SK-N-SH treated with all-trans-retinoic acid at 6 μM for 48 hours (cell line): ENCODE results near the gene PIGX.

Experiments used
- ATAC-seq: fragments of 200-7000 bp; cut with Tn5 transposase; 3 replicates; pipeline ENCODE4 v1.9.1; 2020; ENCODE audit warnings: mild to moderate bottlenecking, moderate library complexity
- ARNTL ChIP-seq: fragments of 450-650 bp; formaldehyde crosslinking; IDR thresholded peaks from 2 replicates; pipeline ENCODE4 v1.5.0; 2020; ENCODE audit warnings: low read depth, mild to moderate bottlenecking, moderate library complexity, borderline replicate concordance
- CREB5 ChIP-seq: fragments of 250-450 bp; sonication (Bioruptor Pico); IDR thresholded peaks from 2 replicates; pipeline ENCODE4 v1.5.1; 2020; ENCODE audit warnings: low read depth, mild to moderate bottlenecking, moderate library complexity
- CSDC2 ChIP-seq: fragments of 250-450 bp; sonication (Bioruptor Pico); IDR thresholded peaks from 2 replicates; pipeline ENCODE4 v1.5.0; 2020; ENCODE audit warnings: mild to moderate bottlenecking, moderate library complexity
- CSRNP3 ChIP-seq: fragments of 250-450 bp; sonication (Bioruptor Pico); IDR thresholded peaks from 2 replicates; pipeline ENCODE4 v1.5.1; 2021; ENCODE audit warnings: mild to moderate bottlenecking, moderate library complexity
- ESRRG ChIP-seq: fragments of 250-450 bp; sonication (Bioruptor Pico); IDR thresholded peaks from 2 replicates; pipeline ENCODE4 v1.6.1; 2021; ENCODE audit warnings: mild to moderate bottlenecking
- ISL1 ChIP-seq: fragments of 250-450 bp; sonication (Bioruptor Pico); IDR thresholded peaks from 2 replicates; pipeline ENCODE4 v2.1.2; 2022; ENCODE audit warnings: mild to moderate bottlenecking, moderate library complexity
- OSR1 ChIP-seq: fragments of 250-450 bp; sonication (Bioruptor Pico); IDR thresholded peaks from 2 replicates; pipeline ENCODE4 v1.8.0; 2022; ENCODE audit warnings: moderate library complexity, mild to moderate bottlenecking, inconsistent platforms
- PATZ1 ChIP-seq: fragments of 250-450 bp; sonication (Bioruptor Pico); IDR thresholded peaks from 2 replicates; pipeline ENCODE4 v1.8.0; 2020; ENCODE audit warnings: mild to moderate bottlenecking, moderate library complexity, borderline replicate concordance
- POU6F1 ChIP-seq: fragments of 250-450 bp; sonication (Bioruptor Pico); IDR thresholded peaks from 2 replicates; pipeline ENCODE4 v1.8.0; 2021; ENCODE audit warnings: low read depth, mild to moderate bottlenecking, moderate library complexity, borderline replicate concordance
- PPARA ChIP-seq: fragments of 250-450 bp; sonication (Bioruptor Pico); IDR thresholded peaks from 2 replicates; pipeline ENCODE4 v1.5.0; 2020; ENCODE audit warnings: mild to moderate bottlenecking, borderline replicate concordance
- RARB ChIP-seq: fragments of 250-450 bp; sonication (Bioruptor Pico); IDR thresholded peaks from 2 replicates; pipeline ENCODE4 v1.8.0; 2021; ENCODE audit warnings: mild to moderate bottlenecking, moderate library complexity
- SNAI2 ChIP-seq: fragments of 250-450 bp; sonication (Bioruptor Pico); IDR thresholded peaks from 2 replicates; pipeline ENCODE4 v1.5.0; 2020; ENCODE audit warnings: mild to moderate bottlenecking, moderate library complexity
- TCF4 ChIP-seq: fragments of 250-450 bp; sonication (Bioruptor Pico); IDR thresholded peaks from 2 replicates; pipeline ENCODE4 v1.8.0; 2021; ENCODE audit warnings: mild to moderate bottlenecking, moderate library complexity, borderline replicate concordance
- TOX ChIP-seq: fragments of 250-450 bp; sonication (Bioruptor Pico); IDR thresholded peaks from 2 replicates; pipeline ENCODE4 v1.8.0; 2021; ENCODE audit warnings: mild to moderate bottlenecking, moderate library complexity, borderline replicate concordance
- TSHZ2 ChIP-seq: fragments of 250-450 bp; sonication (Bioruptor Pico); IDR thresholded peaks from 2 replicates; pipeline ENCODE4 v1.5.0; 2020; ENCODE audit warnings: mild to moderate bottlenecking, moderate library complexity
- ZFP3 ChIP-seq: fragments of 250-450 bp; sonication (Bioruptor Pico); IDR thresholded peaks from 2 replicates; pipeline ENCODE4 v1.5.0; 2020; ENCODE audit warnings: mild to moderate bottlenecking, moderate library complexity
- ZFP30 ChIP-seq: fragments of 450-650 bp; formaldehyde crosslinking; IDR thresholded peaks from 2 replicates; pipeline ENCODE4 v1.5.0; 2022; ENCODE audit warnings: mild to moderate bottlenecking, moderate library complexity
- ZNF565 ChIP-seq: fragments of 450-650 bp; formaldehyde crosslinking; conservative IDR thresholded peaks from 2 replicates; pipeline ENCODE4 v1.5.0; 2020; ENCODE audit warnings: low read depth, mild to moderate bottlenecking, moderate library complexity
- ZNF70 ChIP-seq: fragments of 450-650 bp; formaldehyde crosslinking; IDR thresholded peaks from 2 replicates; pipeline ENCODE4 v1.5.0; 2020; ENCODE audit warnings: mild to moderate bottlenecking, moderate library complexity

PIGX gene

GRCh38 chr3:196772102-196772501 is 59.9 kb downstream of the PIGX start:
- ATAC-seq: no peak
- TF ChIP-seq ARNTL (CRISPR knock-in tag) (no peak), PATZ1 (CRISPR knock-in tag) (no peak), TSHZ2 (CRISPR knock-in tag) (no peak), PPARA (CRISPR knock-in tag) (no peak), ISL1 (CRISPR knock-in tag) (no peak), POU6F1 (CRISPR knock-in tag) (no peak)
- TF ChIP-seq, all 23 proteins: peak for 0

GRCh38 chr3:196772897-196773296 is 60.7 kb downstream of the PIGX start:
- TF ChIP-seq ZFP30: no peak
- no peak for TF ChIP-seq CREB5 (CRISPR knock-in tag)
- no peak for TF ChIP-seq ISL1 (CRISPR knock-in tag)
- no peak for TF ChIP-seq ESRRG (CRISPR knock-in tag)
- no peak for TF ChIP-seq PATZ1 (CRISPR knock-in tag)
- no peak for TF ChIP-seq TOX (CRISPR knock-in tag)
- no peak for TF ChIP-seq ZFP3 (CRISPR knock-in tag)
- TF ChIP-seq ARNTL (CRISPR knock-in tag): no peak
- ATAC-seq: no peak

GRCh38 chr3:196774191-196774820 is 62.1 kb downstream of the PIGX start:
- TF ChIP-seq RARB (CRISPR knock-in tag): no peak
- TF ChIP-seq POU6F1 (CRISPR knock-in tag): no peak
- no peak for TF ChIP-seq PATZ1 (CRISPR knock-in tag)
- TF ChIP-seq TCF4 (CRISPR knock-in tag): no peak
- no peak for TF ChIP-seq CSRNP3 (CRISPR knock-in tag)
- no peak for TF ChIP-seq ZNF565
- no peak for TF ChIP-seq ARNTL (CRISPR knock-in tag)
- TF ChIP-seq ESRRG (CRISPR knock-in tag): no peak
- no peak for TF ChIP-seq SNAI2 (CRISPR knock-in tag)
- TF ChIP-seq ZNF70: no peak
- no peak for TF ChIP-seq PPARA (CRISPR knock-in tag)
- no peak for TF ChIP-seq TOX (CRISPR knock-in tag)
- TF ChIP-seq OSR1 (CRISPR knock-in tag): no peak
- TF ChIP-seq CSDC2 (CRISPR knock-in tag): no peak
- no peak for TF ChIP-seq ZFP30
- peak; percentile 7; the same call in 1 of the 3 replicates for ATAC-seq
